Esophagus squamous epithelium (tissue), 4 donors: ENCODE results near the gene RAB37.

ENCODE experiments used
- POLR2A ChIP-seq, 4 donors: fragments of 450-650 bp; IDR thresholded peaks; one replicate each; pipeline ENCODE4 v1.6.1; 2017; ENCODE audit warnings: antibody characterized with exemption in 4 of 4, mild to moderate bottlenecking in 4 of 4, moderate library complexity in 3 of 4
- TF ChIP-seq, protein P1 (sequence below), 6 experiments: fragments of 450-650 bp in 4 of 6; fragments of 200-600 bp in 2 of 6; sonication (generic) in 2 of 6; IDR thresholded peaks; one replicate each; pipeline ENCODE4 v1.5.1; 2016 to 2019; ENCODE audit warnings: antibody characterized with exemption in 6 of 6, mild to moderate bottlenecking in 4 of 6, moderate library complexity in 4 of 6

DNA sequence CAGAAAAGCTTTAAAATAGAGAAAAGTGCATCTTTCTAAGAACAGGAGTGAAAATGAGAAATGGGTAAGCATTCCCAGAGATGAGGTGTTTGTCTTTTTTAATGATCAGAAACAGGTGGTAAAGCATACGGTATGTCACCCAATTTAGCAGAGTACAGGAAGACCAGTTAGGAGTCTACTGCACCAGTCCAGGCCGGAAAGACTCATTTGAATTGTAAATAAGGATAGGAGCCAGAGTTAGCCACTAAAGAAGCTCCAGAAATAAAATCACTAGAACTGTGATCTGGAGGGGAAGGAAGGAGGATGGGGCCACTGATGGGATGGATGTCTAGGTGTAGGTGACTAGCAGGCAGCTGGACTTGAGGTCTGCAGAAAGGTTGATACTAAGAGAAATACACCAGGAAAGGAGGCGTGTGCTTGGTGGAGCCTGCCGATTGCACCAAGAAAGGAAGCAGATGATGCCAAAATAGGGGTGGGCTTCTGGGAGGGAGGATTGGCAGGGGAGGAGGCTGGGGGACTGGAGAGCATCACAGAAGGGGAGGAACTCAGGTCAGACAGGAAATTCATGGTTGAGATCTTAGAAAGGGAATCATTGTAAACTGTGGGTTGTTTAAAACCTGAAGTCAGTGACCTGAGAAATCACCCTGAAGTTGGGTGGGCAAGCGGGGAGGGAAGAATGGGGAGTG, 47.2 kb downstream of the RAB37 start:
- TF ChIP-seq, protein P1, sequence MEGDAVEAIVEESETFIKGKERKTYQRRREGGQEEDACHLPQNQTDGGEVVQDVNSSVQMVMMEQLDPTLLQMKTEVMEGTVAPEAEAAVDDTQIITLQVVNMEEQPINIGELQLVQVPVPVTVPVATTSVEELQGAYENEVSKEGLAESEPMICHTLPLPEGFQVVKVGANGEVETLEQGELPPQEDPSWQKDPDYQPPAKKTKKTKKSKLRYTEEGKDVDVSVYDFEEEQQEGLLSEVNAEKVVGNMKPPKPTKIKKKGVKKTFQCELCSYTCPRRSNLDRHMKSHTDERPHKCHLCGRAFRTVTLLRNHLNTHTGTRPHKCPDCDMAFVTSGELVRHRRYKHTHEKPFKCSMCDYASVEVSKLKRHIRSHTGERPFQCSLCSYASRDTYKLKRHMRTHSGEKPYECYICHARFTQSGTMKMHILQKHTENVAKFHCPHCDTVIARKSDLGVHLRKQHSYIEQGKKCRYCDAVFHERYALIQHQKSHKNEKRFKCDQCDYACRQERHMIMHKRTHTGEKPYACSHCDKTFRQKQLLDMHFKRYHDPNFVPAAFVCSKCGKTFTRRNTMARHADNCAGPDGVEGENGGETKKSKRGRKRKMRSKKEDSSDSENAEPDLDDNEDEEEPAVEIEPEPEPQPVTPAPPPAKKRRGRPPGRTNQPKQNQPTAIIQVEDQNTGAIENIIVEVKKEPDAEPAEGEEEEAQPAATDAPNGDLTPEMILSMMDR (IDR thresholded peaks at IDR 0.05): no peak
- TF ChIP-seq POLR2A (IDR thresholded peaks at IDR 0.05): no peak
